Stomach smooth muscle (tissue), 2 donors: ENCODE results near the gene FRMPD4.
"Not testable (repeated sequence)": the region's sequence is repeated elsewhere in the genome, so short reads cannot be mapped to it uniquely, and the experiment has no call there.

Source experiments
- H3K27ac ChIP-seq: one replicate; pipeline ENCODE4 v1.7.0; 2013; ENCODE audit warnings: mild to moderate bottlenecking, low read length, inconsistent platforms
- H3K27me3 ChIP-seq, 2 donors: one replicate each; pipeline ENCODE4 v1.7.0; 2013; ENCODE audit warnings: low read length in 2 of 2; ENCODE audit not compliant: insufficient read depth in 2 of 2, control insufficient read depth in 1 of 2
- H3K36me3 ChIP-seq, 2 donors: one replicate each; pipeline ENCODE4 v1.7.0; 2013; ENCODE audit warnings: low read length in 2 of 2; ENCODE audit not compliant: control insufficient read depth in 2 of 2, insufficient read depth in 2 of 2
- H3K4me1 ChIP-seq: one replicate; pipeline ENCODE4 v1.7.0; 2013; ENCODE audit warnings: low read length; ENCODE audit not compliant: control insufficient read depth, insufficient read depth
- H3K4me3 ChIP-seq, 2 donors: one replicate each; pipeline ENCODE4 v1.7.0; 2013; ENCODE audit warnings: low read length in 2 of 2
- H3K9ac ChIP-seq, 2 donors: one replicate each; pipeline ENCODE4 v1.7.0; 2013; ENCODE audit warnings: low read length in 2 of 2, mild to moderate bottlenecking in 1 of 2
- H3K9me3 ChIP-seq, 2 donors: one replicate each; pipeline ENCODE4 v1.7.0; 2013; ENCODE audit warnings: low read length in 2 of 2; ENCODE audit not compliant: control insufficient read depth in 2 of 2
- donor health status: healthy.
- donor health status: Pancreatic carcinoma.

FRMPD4 gene

GRCh38 chrX:12494400-12495138 lies 356.3 kb downstream of the FRMPD4 start:
- H3K4me3 ChIP-seq: no peak overlapping the region
- no peak overlapping the region for H3K27ac ChIP-seq
- H3K9me3 ChIP-seq: no peaks in the 10 kb centered on the region
- no peaks in the 10 kb centered on the region for H3K36me3 ChIP-seq
- no peaks in the 10 kb centered on the region for H3K4me1 ChIP-seq
- no peak overlapping the region for H3K9ac ChIP-seq
- no peaks in the 10 kb centered on the region for H3K27me3 ChIP-seq

- Histone ChIP-seq H3K4me1 (no peaks in the 10 kb centered on the region), H3K27ac (no peak overlapping the region), H3K9ac (no peak overlapping the region), H3K36me3 (no peaks in the 10 kb centered on the region), H3K9me3 (no peaks in the 10 kb centered on the region), H3K27me3 (no peaks in the 10 kb centered on the region), H3K4me3 (no peak overlapping the region)
These were observed 358.1 kb downstream of the FRMPD4 start for GRCh38 chrX:12496343-12496742.

- H3K4me1 ChIP-seq: no peaks in the 10 kb centered on the region
- H3K9me3 ChIP-seq: no peaks in the 10 kb centered on the region
- H3K9ac ChIP-seq: no peak overlapping the region
- H3K36me3 ChIP-seq: no peaks in the 10 kb centered on the region
- H3K27me3 ChIP-seq: no peaks in the 10 kb centered on the region
- H3K4me3 ChIP-seq: no peak overlapping the region
- H3K27ac ChIP-seq: no peak overlapping the region
These were observed 359.7 kb downstream of the FRMPD4 start for GRCh38 chrX:12497832-12498591.

- Histone ChIP-seq H3K9ac (no peak overlapping the region), H3K27me3 (no peaks in the 10 kb centered on the region), H3K36me3 (no peaks in the 10 kb centered on the region), H3K27ac (no peak overlapping the region), H3K4me3 (no peak overlapping the region), H3K4me1 (no peaks in the 10 kb centered on the region), H3K9me3 (no peaks in the 10 kb centered on the region)
These were observed 366.9 kb downstream of the FRMPD4 start for GRCh38 chrX:12505127-12505526.

GRCh38 chrX:12515384-12515783 lies 377.1 kb downstream of the FRMPD4 start:
- not testable (repeated sequence) for H3K9me3 ChIP-seq

GRCh38 chrX:12526306-12526705 lies 388.0 kb downstream of the FRMPD4 start:
- H3K36me3 ChIP-seq: no peaks in the 10 kb centered on the region
- no peaks in the 10 kb centered on the region for H3K9me3 ChIP-seq
- no peaks in the 10 kb centered on the region for H3K27me3 ChIP-seq
- no peak overlapping the region for H3K9ac ChIP-seq
- H3K27ac ChIP-seq: no peak overlapping the region
- no peak overlapping the region for H3K4me3 ChIP-seq
- no peaks in the 10 kb centered on the region for H3K4me1 ChIP-seq

More at GRCh38 chrX:12515384-12515783, 377.1 kb downstream of the FRMPD4 start:
- not testable (repeated sequence) for H3K4me1 ChIP-seq, H3K27me3 ChIP-seq, H3K4me3 ChIP-seq, H3K9ac ChIP-seq, H3K27ac ChIP-seq, H3K36me3 ChIP-seq

GRCh38 chrX:12538096-12538495 lies 399.8 kb downstream of the FRMPD4 start:
- H3K9ac ChIP-seq: not testable (repeated sequence)

GRCh38 chrX:12542251-12542650 lies 404.0 kb downstream of the FRMPD4 start:
- not testable (repeated sequence) for H3K27me3 ChIP-seq, H3K27ac ChIP-seq, H3K9ac ChIP-seq, H3K4me3 ChIP-seq, H3K9me3 ChIP-seq, H3K36me3 ChIP-seq, H3K4me1 ChIP-seq

More at GRCh38 chrX:12538096-12538495, 399.8 kb downstream of the FRMPD4 start:
- not testable (repeated sequence) for H3K9me3 ChIP-seq, H3K36me3 ChIP-seq, H3K27me3 ChIP-seq, H3K27ac ChIP-seq, H3K4me3 ChIP-seq, H3K4me1 ChIP-seq

GRCh38 chrX:12548341-12548740 lies 410.1 kb downstream of the FRMPD4 start:
- H3K27me3 ChIP-seq: no peaks in the 10 kb centered on the region
- no peak overlapping the region for H3K4me3 ChIP-seq
- H3K4me1 ChIP-seq: no peaks in the 10 kb centered on the region
- no peak overlapping the region for H3K27ac ChIP-seq
- no peaks in the 10 kb centered on the region for H3K9me3 ChIP-seq
- H3K9ac ChIP-seq: no peak overlapping the region
- no peaks in the 10 kb centered on the region for H3K36me3 ChIP-seq

- H3K27me3 ChIP-seq: no peaks in the 10 kb centered on the region
- no peak overlapping the region for H3K4me3 ChIP-seq
- no peak overlapping the region for H3K27ac ChIP-seq
- no peak overlapping the region for H3K9ac ChIP-seq
- H3K36me3 ChIP-seq: no peaks in the 10 kb centered on the region
- no peaks in the 10 kb centered on the region for H3K9me3 ChIP-seq
- no peaks in the 10 kb centered on the region for H3K4me1 ChIP-seq
These were observed 410.5 kb downstream of the FRMPD4 start for GRCh38 chrX:12548746-12549145.

- H3K27me3 ChIP-seq: no peaks in the 10 kb centered on the region
- H3K4me1 ChIP-seq: no peaks in the 10 kb centered on the region
- H3K27ac ChIP-seq: no peak overlapping the region
- no peak overlapping the region for H3K4me3 ChIP-seq
- no peak overlapping the region for H3K9ac ChIP-seq
- no peaks in the 10 kb centered on the region for H3K36me3 ChIP-seq
- H3K9me3 ChIP-seq: no peaks in the 10 kb centered on the region
These were observed 415.9 kb downstream of the FRMPD4 start for GRCh38 chrX:12554206-12554605.
